ENCODE results near the gene KRTAP8-1. TPM values are rescaled to one million over a fixed set of nuclear protein-coding genes. Genes with fewer than 3 reads are reported as not detected.

KRTAP8-1 gene
- total and polyA plus RNA-seq, 2 donors (not counting 1 experiment from before 2014, with no cell fraction given), result not detected

DNA sequence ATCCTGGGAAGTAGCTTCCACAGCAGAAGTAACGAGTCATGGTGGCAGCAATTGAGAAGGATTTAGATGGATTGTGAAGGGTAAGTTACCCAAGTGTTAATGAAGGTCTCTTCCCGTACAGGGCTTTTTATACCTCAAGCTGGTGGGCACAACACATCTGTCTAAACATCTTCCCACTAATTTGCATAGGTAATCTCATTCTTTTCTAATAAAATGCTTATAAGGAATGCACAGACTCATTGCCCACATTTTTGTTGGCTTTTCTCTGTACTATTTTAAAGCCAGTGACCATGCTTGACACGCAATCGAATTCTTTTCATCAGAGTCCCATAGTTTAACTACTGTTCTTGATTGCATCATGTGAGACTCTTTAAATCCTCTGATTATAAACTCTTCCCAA, 16.6 kb upstream of the KRTAP8-1 start, which contains the start of gene KRTAP7-1:
TSS of gene KRTAP7-1 (minus strand) at position 101 of the 400 bp plus-strand sequence. CDS start at position 40, 61 bp downstream.
- TF ChIP-seq EZH2 (IDR thresholded peaks at IDR 0.05; ENCODE audit: borderline replicate concordance, insufficient read depth, low read depth, low read length, poor library complexity, severe bottlenecking), result no peak
- TF ChIP-seq, protein P1, sequence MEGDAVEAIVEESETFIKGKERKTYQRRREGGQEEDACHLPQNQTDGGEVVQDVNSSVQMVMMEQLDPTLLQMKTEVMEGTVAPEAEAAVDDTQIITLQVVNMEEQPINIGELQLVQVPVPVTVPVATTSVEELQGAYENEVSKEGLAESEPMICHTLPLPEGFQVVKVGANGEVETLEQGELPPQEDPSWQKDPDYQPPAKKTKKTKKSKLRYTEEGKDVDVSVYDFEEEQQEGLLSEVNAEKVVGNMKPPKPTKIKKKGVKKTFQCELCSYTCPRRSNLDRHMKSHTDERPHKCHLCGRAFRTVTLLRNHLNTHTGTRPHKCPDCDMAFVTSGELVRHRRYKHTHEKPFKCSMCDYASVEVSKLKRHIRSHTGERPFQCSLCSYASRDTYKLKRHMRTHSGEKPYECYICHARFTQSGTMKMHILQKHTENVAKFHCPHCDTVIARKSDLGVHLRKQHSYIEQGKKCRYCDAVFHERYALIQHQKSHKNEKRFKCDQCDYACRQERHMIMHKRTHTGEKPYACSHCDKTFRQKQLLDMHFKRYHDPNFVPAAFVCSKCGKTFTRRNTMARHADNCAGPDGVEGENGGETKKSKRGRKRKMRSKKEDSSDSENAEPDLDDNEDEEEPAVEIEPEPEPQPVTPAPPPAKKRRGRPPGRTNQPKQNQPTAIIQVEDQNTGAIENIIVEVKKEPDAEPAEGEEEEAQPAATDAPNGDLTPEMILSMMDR (IDR thresholded peaks at IDR 0.05), result no peak
- Mint-ChIP-seq H3K27me3 (no peaks in the 10 kb centered on the region), H3K4me3 (no peak within 1 kb of the TSS), H3K4me1 (no peaks in the 10 kb centered on the region), H3K27ac (no peak within 1 kb of the TSS), H3K9me3 (ENCODE audit: insufficient read depth) (no peaks in the 10 kb centered on the region)
- no peaks in the 10 kb centered on the region for H3K27me3 ChIP-seq (replicated peaks in 1 of 4; ENCODE audit: control extremely low read depth in 1 of 4, control insufficient read depth in 3 of 4, insufficient read depth in 4 of 4, low read length in 3 of 4)
- H3K79me2 ChIP-seq (ENCODE audit: control insufficient read depth, insufficient read depth, low read length), result no peaks in the 10 kb centered on the region
- DNase-seq, result no peak
- H3K4me2 ChIP-seq (replicated peaks; ENCODE audit: low read depth, low read length, poor library complexity, severe bottlenecking), result no peak within 1 kb of the TSS
- intact Hi-C loops (cut with micrococcal nuclease), result loop anchor here (5.0 kb wide), 1 partner anchor 258 kb away; no protein-coding TSS in a partner anchor
- no peaks in the 10 kb centered on the region for H4K20me1 ChIP-seq (ENCODE audit: control insufficient read depth, insufficient read depth, low read length, poor library complexity, severe bottlenecking)
- no peak within 1 kb of the TSS for H3K4me3 ChIP-seq (ENCODE audit: control extremely low read depth in 1 of 5, extremely low read depth in 1 of 5, insufficient read depth in 1 of 5, low read depth in 2 of 5, low read length in 4 of 5)
- no peak within 1 kb of the TSS for H3K27ac ChIP-seq (ENCODE audit: low read length in 2 of 2)
- CTCF ChIA-PET, result no interaction called here
- WGBS (ENCODE audit: insufficient coverage), result 77% methylated on average over 3 of the region's 4 CpGs
- no peaks in the 10 kb centered on the region for H3K36me3 ChIP-seq (replicated peaks in 1 of 2; ENCODE audit: control extremely low read depth in 1 of 2, control insufficient read depth in 1 of 2, extremely low read depth in 1 of 2, insufficient read depth in 2 of 2, low read length in 1 of 2)
- no peak within 1 kb of the TSS for H3K9ac ChIP-seq (ENCODE audit: low read length)
- no peaks in the 10 kb centered on the region for H3K4me1 ChIP-seq (ENCODE audit: control insufficient read depth in 2 of 2, insufficient read depth in 2 of 2, low read length in 2 of 2)
- ATAC-seq (ENCODE audit: low read depth), result no peak
- POLR2A ChIA-PET, result no interaction called here
- no peak within 1 kb of the TSS for H2AFZ ChIP-seq (ENCODE audit: insufficient read depth, low read depth, low read length, poor library complexity, severe bottlenecking)
- H3K9me3 ChIP-seq (ENCODE audit: control extremely low read depth in 1 of 3, control insufficient read depth in 2 of 3, insufficient read depth in 1 of 3, low read length in 2 of 3), result peaks cover 0 to 5% (median 4%) of the 10 kb centered on the region in 3 donors

DNA sequence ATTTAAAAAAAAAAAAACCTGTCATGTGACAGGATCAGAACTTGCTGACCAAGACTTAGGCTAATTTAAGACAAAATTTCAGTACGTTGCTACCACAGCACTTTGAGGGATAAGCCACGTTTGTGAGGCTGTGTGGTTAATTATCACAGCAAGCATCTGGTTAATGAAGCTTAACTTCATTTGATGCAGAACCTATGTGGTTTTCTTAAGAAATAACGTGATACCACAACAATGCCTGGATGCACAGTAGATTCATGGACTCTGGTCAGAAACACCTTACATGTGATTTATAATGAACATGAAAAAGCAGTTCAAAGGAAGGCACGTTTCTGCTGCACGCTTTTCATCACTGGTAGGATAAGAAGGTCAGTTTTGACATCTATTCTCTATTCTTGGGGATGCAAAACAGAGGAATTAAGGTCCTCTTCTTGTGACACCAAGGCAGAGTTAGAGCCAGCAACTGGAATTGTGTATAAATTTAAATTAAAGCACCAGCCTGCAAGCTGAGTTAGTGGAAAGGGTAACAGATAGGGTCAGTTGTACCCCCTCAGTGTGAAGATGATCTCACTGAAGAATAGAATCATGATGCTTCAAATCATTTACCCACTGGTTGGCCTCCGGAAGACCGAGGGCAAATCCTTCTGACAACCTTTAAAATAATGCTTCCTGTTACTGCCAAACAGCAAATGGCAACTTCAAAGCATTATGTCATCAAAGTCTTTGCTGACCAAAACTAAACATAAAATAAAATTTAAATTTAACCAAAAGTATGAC, 6.0 kb upstream of the KRTAP8-1 start:
- ChIA-PET POLR2A (no interaction called here), CTCF (interaction anchor here (1.2 kb wide), 1 partner anchor 13 kb away, joined by 5 read pairs; no protein-coding TSS in a partner anchor)
- DNase-seq (no peak), ATAC-seq (ENCODE audit: low read depth) (no peak)
- Histone ChIP-seq H3K4me1 (ENCODE audit: control insufficient read depth in 2 of 2, insufficient read depth in 2 of 2, low read length in 2 of 2) (no peaks in the 10 kb centered on the region), H3K4me3 (ENCODE audit: control extremely low read depth in 1 of 5, extremely low read depth in 1 of 5, insufficient read depth in 1 of 5, low read depth in 2 of 5, low read length in 4 of 5) (no peak overlapping the region), H3K79me2 (ENCODE audit: control insufficient read depth, insufficient read depth, low read length) (no peaks in the 10 kb centered on the region), H4K20me1 (ENCODE audit: control insufficient read depth, insufficient read depth, low read length, poor library complexity, severe bottlenecking) (no peaks in the 10 kb centered on the region), H2AFZ (ENCODE audit: insufficient read depth, low read depth, low read length, poor library complexity, severe bottlenecking) (no peak overlapping the region), H3K9me3 (ENCODE audit: control extremely low read depth in 1 of 3, control insufficient read depth in 2 of 3, insufficient read depth in 1 of 3, low read length in 2 of 3) (no peaks in the 10 kb centered on the region), H3K27ac (ENCODE audit: low read length in 2 of 2) (no peak overlapping the region), H3K9ac (ENCODE audit: low read length) (no peak overlapping the region), H3K4me2 (replicated peaks; ENCODE audit: low read depth, low read length, poor library complexity, severe bottlenecking) (no peak overlapping the region), H3K27me3 (replicated peaks in 1 of 4; ENCODE audit: control extremely low read depth in 1 of 4, control insufficient read depth in 3 of 4, insufficient read depth in 4 of 4, low read length in 3 of 4) (no peaks in the 10 kb centered on the region), H3K36me3 (replicated peaks in 1 of 2; ENCODE audit: control extremely low read depth in 1 of 2, control insufficient read depth in 1 of 2, extremely low read depth in 1 of 2, insufficient read depth in 2 of 2, low read length in 1 of 2) (no peaks in the 10 kb centered on the region)
- H3K4me1 Mint-ChIP-seq, result no peaks in the 10 kb centered on the region
- no peak overlapping the region for H3K27ac Mint-ChIP-seq
- 5% methylated on average over 4 of the region's 7 CpGs for WGBS (ENCODE audit: insufficient coverage)
- no peaks in the 10 kb centered on the region for H3K27me3 Mint-ChIP-seq
- TF ChIP-seq EZH2 (IDR thresholded peaks at IDR 0.05; ENCODE audit: borderline replicate concordance, insufficient read depth, low read depth, low read length, poor library complexity, severe bottlenecking), result no peak
- TF ChIP-seq, protein P1 (IDR thresholded peaks at IDR 0.05), result no peak
- intact Hi-C loops (cut with micrococcal nuclease), result no loop called here
- H3K9me3 Mint-ChIP-seq (ENCODE audit: insufficient read depth), result peaks cover 5% of the 10 kb centered on the region
- H3K4me3 Mint-ChIP-seq, result no peak overlapping the region
